ENCODE results near the gene COL27A1.

Gene COL27A1

GRCh38 chr9:114149181-114149580 lies 6.2 kb upstream of the COL27A1 start:
- no peak for DNase-seq (ENCODE audit: low read depth in 2 of 2)

- DNase-seq (ENCODE audit: low read depth in 2 of 2): no peak
Measured at GRCh38 chr9:114149765-114150340, 5.5 kb upstream of the COL27A1 start.

- no peak for DNase-seq (ENCODE audit: low read depth in 2 of 2)
Measured at GRCh38 chr9:114150608-114151007, 4.7 kb upstream of the COL27A1 start.

GRCh38 chr9:114151426-114151956 lies 3.8 kb upstream of the COL27A1 start:
- no peak for DNase-seq (ENCODE audit: low read depth in 2 of 2)

DNA sequence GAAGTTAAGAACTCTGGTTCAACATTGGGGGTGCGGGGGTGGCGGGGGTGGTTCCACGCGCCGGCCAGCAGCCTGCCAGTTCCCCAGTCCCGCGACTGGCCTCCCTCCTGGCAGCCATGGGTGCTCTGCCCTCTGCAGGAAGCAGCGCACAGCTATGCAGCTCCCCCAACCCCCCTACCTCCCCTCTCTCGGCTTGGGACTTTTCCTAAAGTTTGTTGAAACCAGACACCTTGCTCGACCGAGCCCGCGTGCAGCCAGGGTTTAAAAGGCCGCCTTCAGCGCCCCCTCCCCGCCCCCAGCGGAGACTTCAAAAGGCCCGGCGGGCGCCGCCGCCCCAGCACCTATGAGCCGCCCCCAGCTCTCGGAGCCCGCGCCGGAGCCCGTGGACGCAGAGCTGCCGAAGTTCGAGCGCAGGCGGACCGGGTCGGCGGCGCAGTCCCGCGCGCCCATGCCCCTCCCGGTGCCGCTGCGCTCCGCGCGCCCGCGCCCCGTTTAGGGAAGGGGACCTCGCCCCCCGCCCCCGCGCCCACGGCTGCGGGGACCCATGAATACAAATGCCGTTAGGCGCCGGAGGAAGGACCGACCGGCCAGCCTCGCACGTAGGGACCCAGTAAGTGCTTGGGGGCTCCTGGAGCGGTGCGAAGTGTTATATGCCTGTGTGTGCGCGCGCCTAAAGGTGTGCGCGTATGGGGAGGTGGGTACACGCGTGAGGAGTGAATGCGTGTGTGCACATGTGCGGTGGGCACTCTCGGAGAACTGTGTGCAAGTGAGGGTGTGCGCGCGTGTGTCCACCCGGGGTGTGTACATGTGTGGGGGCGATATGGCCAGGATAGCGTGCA lies 1.4 kb upstream of the COL27A1 start:
- DNase-seq (ENCODE audit: low read depth in 2 of 2): no peak

DNA sequence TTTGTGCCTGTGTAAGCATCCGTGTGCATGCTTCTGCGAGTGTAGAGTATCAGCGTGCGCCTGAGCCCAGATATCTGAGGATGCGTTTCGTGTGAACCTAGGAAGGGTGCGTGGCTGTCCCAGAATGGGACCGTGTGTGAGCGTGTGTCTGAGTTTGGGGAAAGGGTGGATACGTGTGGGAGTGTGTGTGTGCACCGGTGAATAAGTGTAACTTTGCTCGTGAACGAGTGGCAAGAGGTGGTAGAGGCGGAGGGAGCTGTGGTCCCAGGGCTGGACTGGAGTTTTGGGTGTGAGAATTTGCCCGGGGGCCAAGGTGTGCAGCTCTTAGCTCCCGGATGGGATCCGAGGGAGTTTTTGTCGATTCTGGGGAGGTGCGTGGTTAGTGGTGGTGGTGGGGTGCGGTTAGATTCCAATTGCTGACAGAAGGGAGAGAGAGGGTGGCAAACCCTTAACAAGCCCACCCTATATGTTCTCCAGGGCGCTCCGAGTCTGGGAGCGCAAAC lies 686 bp upstream of the COL27A1 start:
- DNase-seq (ENCODE audit: low read depth in 2 of 2): no peak

- DNase-seq (ENCODE audit: low read depth in 2 of 2): no peak
Measured at GRCh38 chr9:114155995-114156656, 789 bp downstream of the COL27A1 start.

DNA sequence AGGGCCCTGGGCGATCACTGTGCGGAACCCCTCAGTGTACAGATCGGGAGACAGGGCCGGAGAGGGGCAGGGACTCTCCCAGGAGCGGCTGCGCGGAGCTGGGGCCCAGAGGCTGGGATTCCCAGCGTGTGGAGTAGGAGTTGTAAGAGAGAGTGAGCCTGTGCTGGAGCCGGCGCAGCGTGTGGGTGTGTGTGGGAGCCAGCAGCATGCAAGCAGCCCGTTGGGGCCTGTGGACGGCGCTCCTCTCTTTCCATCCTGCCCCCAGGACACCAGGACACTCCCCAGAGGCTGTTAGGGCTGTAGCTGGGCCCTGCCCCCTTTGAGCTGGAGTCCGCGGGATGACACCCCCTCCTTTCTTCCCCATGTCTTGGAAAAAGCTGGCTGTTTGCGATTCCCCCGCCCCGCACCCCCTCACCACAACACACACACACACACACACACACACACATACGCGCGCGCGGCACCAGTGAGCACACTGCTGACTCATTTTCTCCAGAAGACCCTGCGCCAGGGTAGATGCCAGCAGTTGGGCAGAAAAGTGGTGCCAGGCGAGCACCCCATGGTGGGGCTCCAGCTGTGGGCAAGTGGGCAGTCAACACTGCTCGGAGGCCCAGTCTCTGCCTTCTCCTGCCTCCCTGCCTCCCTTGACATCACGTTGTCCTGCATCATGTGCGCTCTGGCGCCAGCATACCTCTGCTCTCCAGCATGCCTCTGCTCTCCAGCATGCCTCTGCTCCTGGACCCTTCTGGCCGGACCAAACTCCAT lies 1.5 kb downstream of the COL27A1 start:
- DNase-seq (ENCODE audit: low read depth in 2 of 2): peak; percentile 8 to 16

DNA sequence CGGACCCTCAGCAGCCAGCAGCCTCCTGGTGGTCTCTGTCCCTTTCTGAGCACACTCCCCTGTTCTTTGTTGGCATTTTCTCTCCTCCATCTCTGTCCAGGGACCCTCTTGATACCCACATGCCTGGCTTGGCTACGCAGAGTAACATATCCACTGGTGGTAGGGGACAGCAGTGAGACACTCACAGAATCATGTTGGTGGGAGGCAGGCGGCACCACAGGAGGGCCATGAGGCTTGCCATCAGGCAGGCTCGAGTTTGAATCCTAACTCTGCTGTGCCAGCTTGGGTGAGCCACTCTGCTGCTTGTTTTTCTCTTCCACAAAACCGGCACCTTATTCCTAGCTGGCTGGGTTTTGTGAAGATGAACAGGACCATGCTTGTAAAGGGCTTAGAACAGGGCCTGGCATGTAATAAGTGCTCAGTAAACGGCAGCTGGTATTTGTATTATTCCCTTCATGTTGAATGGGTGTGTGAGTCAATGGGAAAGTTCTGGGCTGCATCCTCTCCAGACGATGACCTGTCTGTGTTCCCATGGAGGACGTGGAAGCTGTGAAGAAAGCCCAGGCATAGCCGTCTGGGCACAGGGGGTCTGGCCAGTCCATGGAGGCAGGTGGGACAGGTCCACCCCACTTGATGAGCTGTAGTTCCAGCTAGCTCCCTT lies 2.3 kb downstream of the COL27A1 start:
- DNase-seq (ENCODE audit: low read depth in 2 of 2): no peak

DNA sequence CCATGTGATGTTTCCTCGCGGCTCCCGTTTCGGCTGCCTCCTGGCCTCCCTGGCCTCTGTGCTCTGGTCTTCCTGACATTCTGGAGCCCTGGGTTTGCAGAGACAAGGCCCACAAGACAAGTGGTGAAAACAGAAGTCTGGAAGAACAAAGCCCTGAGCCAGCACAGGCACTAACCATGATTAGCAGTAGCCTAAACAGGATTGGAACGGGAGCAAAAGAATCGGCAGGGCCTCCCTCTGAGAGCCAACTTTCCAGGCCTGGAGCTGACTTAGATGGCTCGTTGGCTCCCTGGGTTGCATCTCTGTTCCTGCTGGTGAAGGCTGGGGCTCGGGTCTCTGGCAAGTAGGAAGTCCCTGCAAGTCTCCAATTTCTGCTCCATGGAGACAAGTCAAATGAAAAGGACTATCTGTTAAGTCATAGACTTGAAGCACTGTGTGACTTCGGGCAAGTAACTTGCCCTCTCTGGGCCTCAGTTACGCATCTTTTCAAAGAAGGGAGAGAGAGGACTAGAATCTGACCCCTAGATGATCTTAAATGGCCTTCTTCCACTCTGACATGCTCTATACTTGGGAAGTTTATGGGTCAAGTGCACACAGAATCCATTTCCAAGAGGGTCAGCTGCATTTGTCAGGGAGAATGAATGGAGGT lies 3.3 kb downstream of the COL27A1 start:
- DNase-seq (ENCODE audit: low read depth in 2 of 2): no peak

DNA sequence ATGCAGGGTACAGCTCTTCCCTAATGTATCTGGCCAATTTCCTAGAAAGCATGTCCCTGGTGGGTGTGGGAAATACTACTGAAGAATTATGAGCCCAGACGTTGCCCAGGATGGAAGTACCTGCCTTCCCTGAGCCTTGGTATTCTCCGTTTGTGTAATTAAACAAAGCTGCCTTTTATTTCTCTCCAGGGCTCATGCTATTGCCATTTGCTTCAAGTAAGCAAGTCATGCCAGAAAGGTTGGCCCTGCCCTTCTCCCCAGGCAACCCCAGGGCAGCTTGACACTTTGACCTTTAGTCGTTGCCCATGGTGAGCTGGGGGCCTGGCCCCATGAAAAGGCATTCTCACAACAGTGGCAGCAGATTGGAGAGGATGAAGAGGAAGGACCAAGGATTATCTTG lies 4.4 kb downstream of the COL27A1 start:
- no peak for DNase-seq (ENCODE audit: low read depth in 2 of 2)

GRCh38 chr9:114161513-114161912 lies 6.2 kb downstream of the COL27A1 start:
- DNase-seq (ENCODE audit: low read depth in 2 of 2): no peak

DNA sequence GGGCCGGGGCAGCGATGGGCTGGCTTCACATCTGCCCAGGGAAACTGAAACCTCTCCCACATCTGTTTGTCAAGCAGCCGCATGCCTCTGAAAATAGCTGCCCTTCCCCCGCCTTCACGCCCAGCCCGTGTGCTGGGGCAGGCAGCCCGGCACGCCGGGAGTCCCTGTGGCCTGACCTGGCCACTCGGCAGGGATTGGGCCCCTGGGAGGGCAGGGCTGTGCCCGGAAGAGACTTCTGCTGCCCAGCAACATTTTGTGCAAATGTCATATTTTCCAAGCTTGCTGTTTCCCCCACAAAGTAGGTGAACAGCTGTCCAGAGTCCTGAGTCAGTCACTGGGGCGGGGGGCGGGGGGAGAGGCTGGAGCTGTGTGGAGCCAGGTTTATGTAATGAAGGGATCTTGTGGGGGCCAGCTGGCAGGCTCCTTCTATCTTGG lies 8.2 kb downstream of the COL27A1 start:
- DNase-seq (ENCODE audit: low read depth in 2 of 2): no peak

DNA sequence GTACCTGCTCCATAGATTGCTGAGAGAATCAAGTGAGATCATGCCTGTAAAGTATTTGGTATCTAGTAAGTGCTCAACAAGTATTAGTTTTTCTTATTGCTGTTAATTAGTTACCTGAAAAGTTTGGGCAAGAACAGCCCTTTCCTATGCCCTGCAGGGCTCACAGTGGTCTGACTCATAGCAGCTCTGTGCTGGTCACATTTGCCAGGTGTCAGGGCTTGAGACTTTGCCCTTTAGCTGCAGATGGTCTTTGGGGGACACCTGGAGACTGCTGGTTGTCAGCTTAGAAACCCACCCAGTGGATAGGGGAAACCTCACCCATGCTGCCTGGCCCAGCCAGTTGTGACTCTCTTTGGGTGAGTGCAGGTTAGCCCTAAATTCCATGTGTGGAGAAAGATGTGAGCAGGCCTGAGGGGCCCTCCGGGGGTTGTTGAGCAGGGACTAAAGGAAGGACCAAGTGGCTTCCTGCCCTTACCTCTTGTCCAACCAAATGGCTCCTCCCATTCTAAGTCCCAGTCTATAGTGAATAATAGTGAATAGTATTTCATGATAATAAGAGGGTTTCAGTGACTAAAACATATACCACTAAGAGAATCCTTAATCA lies 9.0 kb downstream of the COL27A1 start:
- no peak for DNase-seq (ENCODE audit: low read depth in 2 of 2)

- DNase-seq (ENCODE audit: low read depth in 2 of 2): no peak
Measured at GRCh38 chr9:114165407-114166102, 10.2 kb downstream of the COL27A1 start.

GRCh38 chr9:114166103-114166470 lies 10.8 kb downstream of the COL27A1 start:
- no peak for DNase-seq (ENCODE audit: low read depth in 2 of 2)

DNA sequence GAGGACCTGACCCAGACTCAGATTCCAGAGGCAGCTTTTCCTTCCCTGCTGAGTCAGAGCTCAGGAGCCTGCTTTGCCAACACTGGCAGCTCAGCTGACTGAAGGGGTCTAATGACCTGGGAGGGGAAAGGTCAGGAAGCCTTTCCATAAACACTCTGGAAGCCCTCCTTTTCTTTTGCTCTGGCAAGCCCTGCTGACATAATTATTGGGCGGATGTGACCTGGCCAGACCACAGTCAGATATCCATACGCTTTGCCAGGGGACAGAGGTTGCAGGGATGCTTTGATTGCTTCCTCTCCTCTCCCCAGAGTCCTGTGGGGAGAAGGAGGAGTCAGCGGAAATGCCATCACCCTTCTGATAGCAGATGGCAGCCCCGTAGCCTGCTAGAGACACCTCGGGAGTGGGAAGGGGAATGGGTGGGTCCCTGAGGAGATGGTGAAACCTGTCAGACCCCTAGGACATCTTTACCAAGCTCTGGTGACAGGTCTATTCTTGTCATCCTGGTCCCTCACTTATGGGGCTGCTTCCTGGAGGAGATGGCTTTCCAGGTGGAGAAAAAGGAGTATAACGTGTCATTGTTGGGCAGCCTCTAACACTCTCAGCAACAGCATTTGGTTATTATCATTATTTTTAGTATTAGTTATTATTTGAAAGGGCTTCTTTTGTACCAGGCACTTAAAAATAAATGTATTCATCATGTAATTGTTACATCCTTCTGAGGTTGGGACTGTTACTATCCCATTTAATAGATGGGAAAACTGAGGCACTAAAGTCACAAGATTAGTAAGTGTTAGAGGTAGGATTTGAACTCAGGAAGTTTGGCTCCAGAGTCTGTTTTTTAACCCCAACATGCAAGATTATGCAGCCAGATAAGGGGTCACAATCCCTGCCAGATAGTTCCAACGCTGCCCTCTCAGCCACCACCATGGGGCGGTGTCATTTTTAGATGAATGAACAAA lies 11.6 kb downstream of the COL27A1 start:
- DNase-seq (ENCODE audit: low read depth in 2 of 2): no peak

DNA sequence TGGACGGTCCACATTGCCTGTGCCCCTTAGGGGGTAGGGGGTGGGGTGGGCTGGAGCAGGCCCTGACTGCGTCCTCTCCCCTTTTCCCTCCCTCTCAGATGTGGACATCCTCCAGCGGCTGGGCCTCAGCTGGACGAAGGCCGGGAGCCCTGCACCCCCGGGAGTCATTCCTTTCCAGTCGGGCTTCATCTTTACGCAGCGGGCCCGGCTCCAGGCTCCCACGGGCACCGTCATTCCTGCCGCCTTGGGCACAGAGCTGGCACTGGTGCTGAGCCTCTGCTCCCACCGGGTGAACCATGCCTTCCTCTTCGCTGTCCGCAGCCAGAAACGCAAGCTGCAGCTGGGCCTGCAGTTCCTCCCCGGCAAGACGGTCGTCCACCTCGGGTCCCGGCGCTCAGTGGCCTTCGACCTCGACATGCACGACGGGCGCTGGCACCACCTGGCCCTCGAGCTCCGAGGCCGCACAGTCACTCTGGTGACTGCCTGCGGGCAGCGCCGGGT lies 12.3 kb downstream of the COL27A1 start:
- DNase-seq (ENCODE audit: low read depth in 2 of 2): no peak
